Muscle layer of colon (tissue), 2 donors: ENCODE measurements around the gene ITGBL1.

Source experiments
- H3K27ac ChIP-seq: one replicate; pipeline ENCODE4 v1.7.0; 2013; ENCODE audit warnings: low read depth, mild to moderate bottlenecking, low read length, moderate library complexity
- H3K27me3 ChIP-seq, 2 donors: one replicate each; pipeline ENCODE4 v1.7.0; 2013; ENCODE audit warnings: low read length in 2 of 2, mild to moderate bottlenecking in 2 of 2; ENCODE audit not compliant: insufficient read depth in 2 of 2, control insufficient read depth in 1 of 2
- H3K36me3 ChIP-seq: one replicate; pipeline ENCODE4 v1.7.0; 2013; ENCODE audit warnings: mild to moderate bottlenecking, low read length; ENCODE audit not compliant: insufficient read depth
- H3K4me1 ChIP-seq: one replicate; pipeline ENCODE4 v1.7.0; 2013; ENCODE audit warnings: mild to moderate bottlenecking, low read length; ENCODE audit not compliant: insufficient read depth
- H3K4me3 ChIP-seq, 2 donors: one replicate each; pipeline ENCODE4 v1.7.0; 2013; ENCODE audit warnings: low read length in 2 of 2, low read depth in 1 of 2, mild to moderate bottlenecking in 1 of 2, moderate library complexity in 1 of 2
- H3K9ac ChIP-seq: one replicate; pipeline ENCODE4 v1.7.0; 2013; ENCODE audit warnings: low read length
- H3K9me3 ChIP-seq: one replicate; pipeline ENCODE4 v1.7.0; 2013; ENCODE audit warnings: mild to moderate bottlenecking, low read length
- donor health status: abdominal sarcoma.
- donor health status: Adenocarcinoma of cecum.

Gene ITGBL1

GRCh38 chr13:101454767-101455166 lies 2.3 kb downstream of the ITGBL1 start:
- no peak overlapping the region for H3K9ac ChIP-seq
- H3K27me3 ChIP-seq, result no peaks in the 10 kb centered on the region
- H3K4me1 ChIP-seq, result no peaks in the 10 kb centered on the region
- no peak overlapping the region for H3K4me3 ChIP-seq
- no peaks in the 10 kb centered on the region for H3K36me3 ChIP-seq
- H3K9me3 ChIP-seq, result no peaks in the 10 kb centered on the region
- no peak overlapping the region for H3K27ac ChIP-seq

GRCh38 chr13:101455863-101456262 lies 3.4 kb downstream of the ITGBL1 start:
- Histone ChIP-seq H3K27me3 (no peaks in the 10 kb centered on the region), H3K36me3 (no peaks in the 10 kb centered on the region), H3K27ac (no peak overlapping the region), H3K4me3 (no peak overlapping the region), H3K9ac (no peak overlapping the region), H3K4me1 (no peaks in the 10 kb centered on the region), H3K9me3 (no peaks in the 10 kb centered on the region)

GRCh38 chr13:101457176-101457575 lies 4.7 kb downstream of the ITGBL1 start:
- Histone ChIP-seq H3K4me3 (no peak overlapping the region), H3K27me3 (no peaks in the 10 kb centered on the region), H3K27ac (no peak overlapping the region), H3K9me3 (no peaks in the 10 kb centered on the region), H3K4me1 (no peaks in the 10 kb centered on the region), H3K9ac (no peak overlapping the region), H3K36me3 (no peaks in the 10 kb centered on the region)

GRCh38 chr13:101465877-101466276 lies 13.4 kb downstream of the ITGBL1 start:
- H3K4me1 ChIP-seq, result no peaks in the 10 kb centered on the region
- H3K27ac ChIP-seq, result no peak overlapping the region
- no peaks in the 10 kb centered on the region for H3K9me3 ChIP-seq
- no peak overlapping the region for H3K4me3 ChIP-seq
- H3K36me3 ChIP-seq, result no peaks in the 10 kb centered on the region
- no peak overlapping the region for H3K9ac ChIP-seq
- H3K27me3 ChIP-seq, result no peaks in the 10 kb centered on the region

- no peak overlapping the region for H3K9ac ChIP-seq
- H3K9me3 ChIP-seq, result no peaks in the 10 kb centered on the region
- no peaks in the 10 kb centered on the region for H3K36me3 ChIP-seq
- no peaks in the 10 kb centered on the region for H3K4me1 ChIP-seq
- H3K27ac ChIP-seq, result no peak overlapping the region
- no peaks in the 10 kb centered on the region for H3K27me3 ChIP-seq
- no peak overlapping the region for H3K4me3 ChIP-seq
Measured at GRCh38 chr13:101467415-101467814, 14.9 kb downstream of the ITGBL1 start.

DNA sequence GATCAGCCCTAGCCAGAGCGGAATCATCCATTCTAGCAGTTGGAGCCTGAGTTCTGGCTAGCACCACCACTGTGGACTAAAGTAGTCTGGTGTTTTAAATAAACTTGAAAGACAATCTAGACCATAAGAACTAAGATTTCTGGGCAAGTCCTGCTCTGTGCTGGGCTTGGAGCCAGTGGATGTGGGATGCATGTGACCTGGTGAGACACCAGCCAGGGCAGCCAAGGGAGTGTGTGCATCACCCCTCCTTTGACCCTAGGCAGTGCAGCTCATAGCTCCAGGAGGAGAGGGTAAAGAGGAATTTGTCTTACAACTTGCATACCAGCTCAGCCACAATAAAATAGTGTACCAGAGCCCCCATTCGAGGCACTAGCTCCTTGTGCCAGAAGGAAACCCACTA lies 21.0 kb downstream of the ITGBL1 start:
- H3K9me3 ChIP-seq, result no peaks in the 10 kb centered on the region
- no peaks in the 10 kb centered on the region for H3K36me3 ChIP-seq
- no peaks in the 10 kb centered on the region for H3K27me3 ChIP-seq
- H3K27ac ChIP-seq, result no peak overlapping the region
- H3K9ac ChIP-seq, result no peak overlapping the region
- no peak overlapping the region for H3K4me3 ChIP-seq
- no peaks in the 10 kb centered on the region for H3K4me1 ChIP-seq

DNA sequence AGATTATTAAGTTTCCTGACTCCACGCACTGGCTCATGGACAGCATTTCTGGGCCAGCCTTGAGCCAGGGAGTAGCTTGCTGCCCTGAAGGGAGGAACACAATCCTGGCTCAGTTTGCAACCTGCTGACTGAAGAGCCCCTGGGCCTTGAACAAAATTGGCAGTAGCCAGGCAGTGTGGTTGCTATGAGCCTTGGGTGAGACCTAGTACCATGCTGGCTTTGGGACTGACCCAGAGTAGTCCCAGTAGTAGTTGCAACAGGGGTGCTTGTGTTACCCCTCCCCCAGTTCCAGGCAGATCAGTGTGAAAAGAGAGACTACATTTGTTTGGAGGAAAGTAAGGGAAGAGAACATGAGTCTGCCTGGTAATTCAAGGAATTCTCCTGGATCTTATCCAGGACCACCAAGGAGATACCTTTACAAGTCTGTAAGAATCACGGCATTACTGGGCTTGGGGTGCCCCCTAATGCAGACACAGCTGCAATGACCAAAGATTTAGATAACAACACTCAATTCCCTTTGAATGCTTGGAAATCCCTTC lies 22.0 kb downstream of the ITGBL1 start:
- Histone ChIP-seq H3K9me3 (no peaks in the 10 kb centered on the region), H3K4me3 (no peak overlapping the region), H3K27me3 (no peaks in the 10 kb centered on the region), H3K36me3 (no peaks in the 10 kb centered on the region), H3K27ac (no peak overlapping the region), H3K9ac (no peak overlapping the region), H3K4me1 (no peaks in the 10 kb centered on the region)

DNA sequence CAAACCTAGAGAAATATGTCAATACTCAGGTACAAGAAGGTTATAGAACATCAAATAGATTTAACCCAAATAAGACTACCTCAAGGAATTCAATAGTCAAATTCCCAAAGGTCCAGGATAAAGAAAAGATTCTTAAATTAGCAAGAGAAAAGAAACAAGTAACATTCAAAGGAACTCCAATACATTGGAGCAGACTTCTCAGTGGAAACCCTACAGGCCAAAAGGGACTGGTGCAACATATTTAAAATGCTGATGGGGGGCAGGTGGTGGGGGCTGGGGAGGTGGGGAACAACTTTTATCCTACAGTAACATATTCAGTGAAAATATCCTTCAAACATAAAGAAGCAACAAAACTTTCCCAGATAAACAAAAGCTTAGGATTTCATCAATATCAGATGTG lies 23.1 kb downstream of the ITGBL1 start:
- Histone ChIP-seq H3K27me3 (no peaks in the 10 kb centered on the region), H3K4me1 (no peaks in the 10 kb centered on the region), H3K4me3 (no peak overlapping the region), H3K9me3 (no peaks in the 10 kb centered on the region), H3K9ac (no peak overlapping the region), H3K36me3 (no peaks in the 10 kb centered on the region), H3K27ac (no peak overlapping the region)

DNA sequence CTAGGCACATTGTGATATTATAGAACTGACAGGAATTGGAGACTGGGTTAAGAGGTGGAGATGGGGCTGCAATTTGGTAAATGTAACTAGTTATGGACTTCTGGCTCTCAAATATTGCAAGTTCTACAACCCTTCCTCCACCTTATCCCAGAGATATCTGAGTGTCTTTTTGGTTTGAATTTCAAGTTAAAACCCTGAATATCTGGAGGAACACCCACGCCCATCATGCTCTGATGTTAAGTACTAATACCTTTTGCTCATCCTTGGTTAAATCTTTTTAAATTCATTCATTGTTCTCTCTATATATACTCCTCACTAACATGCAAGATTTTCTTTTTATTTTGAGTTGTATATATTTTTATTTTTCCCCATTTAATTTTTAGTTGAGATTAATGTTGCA lies 28.9 kb downstream of the ITGBL1 start:
- H3K27me3 ChIP-seq, result no peaks in the 10 kb centered on the region
- no peaks in the 10 kb centered on the region for H3K9me3 ChIP-seq
- H3K4me1 ChIP-seq, result no peaks in the 10 kb centered on the region
- no peak overlapping the region for H3K4me3 ChIP-seq
- no peak overlapping the region for H3K9ac ChIP-seq
- no peaks in the 10 kb centered on the region for H3K36me3 ChIP-seq
- H3K27ac ChIP-seq, result no peak overlapping the region

GRCh38 chr13:101486708-101487437 lies 34.4 kb downstream of the ITGBL1 start:
- Histone ChIP-seq H3K27ac (no peak overlapping the region), H3K4me3 (no peak overlapping the region), H3K27me3 (no peaks in the 10 kb centered on the region), H3K4me1 (no peaks in the 10 kb centered on the region), H3K9me3 (no peaks in the 10 kb centered on the region), H3K9ac (no peak overlapping the region), H3K36me3 (no peaks in the 10 kb centered on the region)

DNA sequence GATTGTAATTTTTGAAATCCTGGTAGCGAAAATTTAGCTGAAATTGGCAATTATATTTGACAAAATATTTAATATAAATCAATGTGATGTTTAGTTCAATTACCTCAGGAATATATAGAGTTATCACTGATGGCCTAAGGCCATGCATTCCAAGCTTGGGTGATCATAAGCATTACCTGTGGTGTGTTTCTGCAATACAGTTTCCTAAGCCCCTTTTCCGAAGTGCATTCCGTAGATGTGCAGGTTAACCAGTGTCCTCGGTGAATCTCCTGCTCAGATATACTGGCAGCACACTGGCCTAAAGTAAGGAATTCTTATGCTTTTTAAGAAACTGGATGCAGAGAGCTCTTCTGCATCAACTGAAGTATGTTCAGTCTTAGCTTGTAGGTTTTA lies 35.0 kb downstream of the ITGBL1 start:
- no peaks in the 10 kb centered on the region for H3K36me3 ChIP-seq
- H3K27me3 ChIP-seq, result no peaks in the 10 kb centered on the region
- no peak overlapping the region for H3K9ac ChIP-seq
- H3K27ac ChIP-seq, result no peak overlapping the region
- H3K4me1 ChIP-seq, result no peaks in the 10 kb centered on the region
- no peak overlapping the region for H3K4me3 ChIP-seq
- H3K9me3 ChIP-seq, result no peaks in the 10 kb centered on the region

- no peaks in the 10 kb centered on the region for H3K36me3 ChIP-seq
- H3K4me3 ChIP-seq, result no peak overlapping the region
- H3K27me3 ChIP-seq, result no peaks in the 10 kb centered on the region
- H3K9me3 ChIP-seq, result no peaks in the 10 kb centered on the region
- no peak overlapping the region for H3K27ac ChIP-seq
- no peaks in the 10 kb centered on the region for H3K4me1 ChIP-seq
- H3K9ac ChIP-seq, result no peak overlapping the region
Measured at GRCh38 chr13:101488734-101489133, 36.3 kb downstream of the ITGBL1 start.
